HL-60 (cell line): ENCODE measurements around the gene DDX55.

Experiments
- CTCF ChIP-seq: IDR thresholded peaks from one replicate; pipeline ENCODE4 v1.5.1; 2011; ENCODE audit warnings: low read length, control low read depth, inconsistent platforms; ENCODE audit not compliant: insufficient read depth
- POLR2AphosphoS5 ChIP-seq: IDR thresholded peaks from 2 replicates; pipeline ENCODE4 v1.6.1; 2012; ENCODE audit warnings: low read depth

GRCh38 chr12:123614531-123614930 lies 12.6 kb downstream of the DDX55 start:
- TF ChIP-seq POLR2AphosphoS5 (no peak), CTCF (no peak)
